ENCODE measurements around the gene RFX8. TPM values are rescaled to one million over a fixed set of nuclear protein-coding genes. Genes with fewer than 3 reads are reported as not detected.

The RFX8 gene
- total RNA-seq, 2 donors from 2014 or later: 0.14 to 0.85 TPM

DNA sequence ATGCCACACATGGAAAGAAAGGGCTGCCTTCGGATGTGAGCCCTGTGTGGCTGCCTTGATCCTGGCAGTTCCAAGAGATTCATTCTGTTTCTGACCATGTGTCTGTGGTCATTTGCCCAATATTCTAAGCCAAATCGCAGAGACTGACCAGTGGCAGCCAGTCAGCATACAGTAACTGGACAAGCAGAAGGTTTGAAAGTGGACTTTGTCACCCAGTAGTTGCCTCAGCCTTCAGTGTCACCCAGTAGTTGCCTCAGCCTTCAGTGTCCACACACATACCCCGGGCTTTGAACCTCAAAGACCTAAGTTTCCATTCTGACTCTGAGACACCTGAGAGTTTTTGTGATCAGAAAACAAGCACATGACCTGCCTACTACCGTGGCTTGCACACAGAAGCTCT lies 5.0 kb downstream of the RFX8 start:
- Histone ChIP-seq H3K4me1 (ENCODE audit: control insufficient read depth in 1 of 2, low read depth in 2 of 2) (peaks cover 6 to 12% of the 10 kb centered on the region in 2 donors), H3K27ac (no peak overlapping the region), H3K36me3 (no peaks in the 10 kb centered on the region), H3K27me3 (replicated peaks; ENCODE audit: insufficient read depth) (no peaks in the 10 kb centered on the region), H3K9me3 (no peaks in the 10 kb centered on the region), H3K4me3 (no peak overlapping the region)
- no peak for ATAC-seq (ENCODE audit: insufficient number of reproducible peaks, low FRiP score, low read depth)
- no peak for DNase-seq (ENCODE audit: low spot score)
- TF ChIP-seq, protein P1, sequence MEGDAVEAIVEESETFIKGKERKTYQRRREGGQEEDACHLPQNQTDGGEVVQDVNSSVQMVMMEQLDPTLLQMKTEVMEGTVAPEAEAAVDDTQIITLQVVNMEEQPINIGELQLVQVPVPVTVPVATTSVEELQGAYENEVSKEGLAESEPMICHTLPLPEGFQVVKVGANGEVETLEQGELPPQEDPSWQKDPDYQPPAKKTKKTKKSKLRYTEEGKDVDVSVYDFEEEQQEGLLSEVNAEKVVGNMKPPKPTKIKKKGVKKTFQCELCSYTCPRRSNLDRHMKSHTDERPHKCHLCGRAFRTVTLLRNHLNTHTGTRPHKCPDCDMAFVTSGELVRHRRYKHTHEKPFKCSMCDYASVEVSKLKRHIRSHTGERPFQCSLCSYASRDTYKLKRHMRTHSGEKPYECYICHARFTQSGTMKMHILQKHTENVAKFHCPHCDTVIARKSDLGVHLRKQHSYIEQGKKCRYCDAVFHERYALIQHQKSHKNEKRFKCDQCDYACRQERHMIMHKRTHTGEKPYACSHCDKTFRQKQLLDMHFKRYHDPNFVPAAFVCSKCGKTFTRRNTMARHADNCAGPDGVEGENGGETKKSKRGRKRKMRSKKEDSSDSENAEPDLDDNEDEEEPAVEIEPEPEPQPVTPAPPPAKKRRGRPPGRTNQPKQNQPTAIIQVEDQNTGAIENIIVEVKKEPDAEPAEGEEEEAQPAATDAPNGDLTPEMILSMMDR (IDR thresholded peaks at IDR 0.05): no peak

- Histone ChIP-seq H3K9me3 (no peaks in the 10 kb centered on the region), H3K4me3 (no peak overlapping the region), H3K36me3 (no peaks in the 10 kb centered on the region), H3K27me3 (replicated peaks; ENCODE audit: insufficient read depth) (no peaks in the 10 kb centered on the region), H3K27ac (no peak overlapping the region), H3K4me1 (ENCODE audit: control insufficient read depth in 1 of 2, low read depth in 2 of 2) (peaks cover 16 to 19% of the 10 kb centered on the region in 2 donors)
- TF ChIP-seq, protein P1 (IDR thresholded peaks at IDR 0.05): no peak
- no peak for DNase-seq (ENCODE audit: low spot score)
- no peak for ATAC-seq (ENCODE audit: insufficient number of reproducible peaks, low FRiP score, low read depth)
These were observed 7.6 kb downstream of the RFX8 start for GRCh38 chr2:101467306-101467705.

- H3K4me3 ChIP-seq: no peak overlapping the region
- H3K4me1 ChIP-seq (ENCODE audit: control insufficient read depth in 1 of 2, low read depth in 2 of 2): peaks cover 16 to 19% of the 10 kb centered on the region in 2 donors
- DNase-seq (ENCODE audit: low spot score) (no peak), ATAC-seq (ENCODE audit: insufficient number of reproducible peaks, low FRiP score, low read depth) (no peak)
- H3K9me3 ChIP-seq: no peaks in the 10 kb centered on the region
- no peaks in the 10 kb centered on the region for H3K36me3 ChIP-seq
- no peak overlapping the region for H3K27ac ChIP-seq
- H3K27me3 ChIP-seq (replicated peaks; ENCODE audit: insufficient read depth): no peaks in the 10 kb centered on the region
- TF ChIP-seq, protein P1 (IDR thresholded peaks at IDR 0.05): no peak
These were observed 8.5 kb downstream of the RFX8 start for GRCh38 chr2:101466426-101466825.

- H3K36me3 ChIP-seq: no peaks in the 10 kb centered on the region
- no peaks in the 10 kb centered on the region for H3K27me3 ChIP-seq (replicated peaks; ENCODE audit: insufficient read depth)
- TF ChIP-seq, protein P1 (IDR thresholded peaks at IDR 0.05): no peak
- H3K9me3 ChIP-seq: no peaks in the 10 kb centered on the region
- no peak overlapping the region for H3K4me3 ChIP-seq
- DNase-seq (ENCODE audit: low spot score) (no peak), ATAC-seq (ENCODE audit: insufficient number of reproducible peaks, low FRiP score, low read depth) (no peak)
- peaks cover 16 to 19% of the 10 kb centered on the region in 2 donors for H3K4me1 ChIP-seq (ENCODE audit: control insufficient read depth in 1 of 2, low read depth in 2 of 2)
- H3K27ac ChIP-seq: peak overlapping the region in 1 of 2 donors; percentile 45
These were observed 10.1 kb downstream of the RFX8 start for GRCh38 chr2:101464841-101465240.

- TF ChIP-seq, protein P1 (IDR thresholded peaks at IDR 0.05): no peak
- DNase-seq (ENCODE audit: low spot score): no peak
- Histone ChIP-seq H3K27ac (peak overlapping the region in 1 of 2 donors; percentile 45), H3K4me3 (peak overlapping the region; percentile 32), H3K4me1 (ENCODE audit: control insufficient read depth in 1 of 2, low read depth in 2 of 2) (peaks cover 16 to 19% of the 10 kb centered on the region in 2 donors), H3K9me3 (no peaks in the 10 kb centered on the region), H3K27me3 (replicated peaks; ENCODE audit: insufficient read depth) (no peaks in the 10 kb centered on the region), H3K36me3 (no peaks in the 10 kb centered on the region)
- ATAC-seq (ENCODE audit: insufficient number of reproducible peaks, low FRiP score, low read depth): peak; percentile 61
These were observed 10.8 kb downstream of the RFX8 start for GRCh38 chr2:101463911-101464641.

Measured in thoracic aorta (tissue), 2 donors.